ENCODE measurements around the gene GRK2. TPM values are rescaled to one million over a fixed set of nuclear protein-coding genes. Genes with fewer than 3 reads are reported as not detected.

GRK2 gene
- total and polyA plus RNA-seq, 2 of the 13 experiments (the other 11 are each of a cell fraction or from before 2014, with no cell fraction given), result 31.3 to 42.4 TPM

- TF ChIP-seq SETDB1 (CRISPR knock-in tag; IDR thresholded peaks at IDR 0.05; ENCODE audit: borderline replicate concordance), result 0 out of 2 replicates have a peak, but pooled peaks have one; percentile 42
- no peak for TF ChIP-seq ATRX (CRISPR knock-in tag; IDR thresholded peaks at IDR 0.05; ENCODE audit: borderline replicate concordance)
- TF ChIP-seq EZH2 (conservative IDR thresholded peaks at IDR 0.05; ENCODE audit: low read depth, low read length), result no peak
- TF ChIP-seq, protein P1, sequence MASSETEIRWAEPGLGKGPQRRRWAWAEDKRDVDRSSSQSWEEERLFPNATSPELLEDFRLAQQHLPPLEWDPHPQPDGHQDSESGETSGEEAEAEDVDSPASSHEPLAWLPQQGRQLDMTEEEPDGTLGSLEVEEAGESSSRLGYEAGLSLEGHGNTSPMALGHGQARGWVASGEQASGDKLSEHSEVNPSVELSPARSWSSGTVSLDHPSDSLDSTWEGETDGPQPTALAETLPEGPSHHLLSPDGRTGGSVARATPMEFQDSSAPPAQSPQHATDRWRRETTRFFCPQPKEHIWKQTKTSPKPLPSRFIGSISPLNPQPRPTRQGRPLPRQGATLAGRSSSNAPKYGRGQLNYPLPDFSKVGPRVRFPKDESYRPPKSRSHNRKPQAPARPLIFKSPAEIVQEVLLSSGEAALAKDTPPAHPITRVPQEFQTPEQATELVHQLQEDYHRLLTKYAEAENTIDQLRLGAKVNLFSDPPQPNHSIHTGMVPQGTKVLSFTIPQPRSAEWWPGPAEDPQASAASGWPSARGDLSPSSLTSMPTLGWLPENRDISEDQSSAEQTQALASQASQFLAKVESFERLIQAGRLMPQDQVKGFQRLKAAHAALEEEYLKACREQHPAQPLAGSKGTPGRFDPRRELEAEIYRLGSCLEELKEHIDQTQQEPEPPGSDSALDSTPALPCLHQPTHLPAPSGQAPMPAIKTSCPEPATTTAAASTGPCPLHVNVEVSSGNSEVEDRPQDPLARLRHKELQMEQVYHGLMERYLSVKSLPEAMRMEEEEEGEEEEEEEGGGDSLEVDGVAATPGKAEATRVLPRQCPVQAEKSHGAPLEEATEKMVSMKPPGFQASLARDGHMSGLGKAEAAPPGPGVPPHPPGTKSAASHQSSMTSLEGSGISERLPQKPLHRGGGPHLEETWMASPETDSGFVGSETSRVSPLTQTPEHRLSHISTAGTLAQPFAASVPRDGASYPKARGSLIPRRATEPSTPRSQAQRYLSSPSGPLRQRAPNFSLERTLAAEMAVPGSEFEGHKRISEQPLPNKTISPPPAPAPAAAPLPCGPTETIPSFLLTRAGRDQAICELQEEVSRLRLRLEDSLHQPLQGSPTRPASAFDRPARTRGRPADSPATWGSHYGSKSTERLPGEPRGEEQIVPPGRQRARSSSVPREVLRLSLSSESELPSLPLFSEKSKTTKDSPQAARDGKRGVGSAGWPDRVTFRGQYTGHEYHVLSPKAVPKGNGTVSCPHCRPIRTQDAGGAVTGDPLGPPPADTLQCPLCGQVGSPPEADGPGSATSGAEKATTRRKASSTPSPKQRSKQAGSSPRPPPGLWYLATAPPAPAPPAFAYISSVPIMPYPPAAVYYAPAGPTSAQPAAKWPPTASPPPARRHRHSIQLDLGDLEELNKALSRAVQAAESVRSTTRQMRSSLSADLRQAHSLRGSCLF (CRISPR knock-in tag; IDR thresholded peaks at IDR 0.05; ENCODE audit: borderline replicate concordance), result no peak
- no peak for TF ChIP-seq ZBTB43 (CRISPR knock-in tag; conservative IDR thresholded peaks at IDR 0.05)
- TF ChIP-seq REPIN1 (CRISPR knock-in tag; IDR thresholded peaks at IDR 0.05; ENCODE audit: borderline replicate concordance, low read depth), result no peak
- TF ChIP-seq, protein P2, sequence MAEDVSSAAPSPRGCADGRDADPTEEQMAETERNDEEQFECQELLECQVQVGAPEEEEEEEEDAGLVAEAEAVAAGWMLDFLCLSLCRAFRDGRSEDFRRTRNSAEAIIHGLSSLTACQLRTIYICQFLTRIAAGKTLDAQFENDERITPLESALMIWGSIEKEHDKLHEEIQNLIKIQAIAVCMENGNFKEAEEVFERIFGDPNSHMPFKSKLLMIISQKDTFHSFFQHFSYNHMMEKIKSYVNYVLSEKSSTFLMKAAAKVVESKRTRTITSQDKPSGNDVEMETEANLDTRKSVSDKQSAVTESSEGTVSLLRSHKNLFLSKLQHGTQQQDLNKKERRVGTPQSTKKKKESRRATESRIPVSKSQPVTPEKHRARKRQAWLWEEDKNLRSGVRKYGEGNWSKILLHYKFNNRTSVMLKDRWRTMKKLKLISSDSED (CRISPR knock-in tag; IDR thresholded peaks at IDR 0.05), result no peak
- no peak for TF ChIP-seq SMAD9 (CRISPR knock-in tag; IDR thresholded peaks at IDR 0.05)
- no peak for TF ChIP-seq TBL1XR1 (IDR thresholded peaks at IDR 0.05; ENCODE audit: borderline replicate concordance, low read length, partially characterized antibody)
- TF ChIP-seq RBM39 (IDR thresholded peaks at IDR 0.05; ENCODE audit: low read depth, low read length, poor library complexity, severe bottlenecking), result peak; percentile 33
- TF ChIP-seq, protein P3, sequence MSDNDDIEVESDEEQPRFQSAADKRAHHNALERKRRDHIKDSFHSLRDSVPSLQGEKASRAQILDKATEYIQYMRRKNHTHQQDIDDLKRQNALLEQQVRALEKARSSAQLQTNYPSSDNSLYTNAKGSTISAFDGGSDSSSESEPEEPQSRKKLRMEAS (IDR thresholded peaks at IDR 0.05), result 0 out of 2 replicates have a peak, but pooled peaks have one; percentile 9
- TF ChIP-seq TFAP4 (IDR thresholded peaks at IDR 0.05; ENCODE audit: borderline replicate concordance, low read depth), result peak; percentile 35; the same call in 1 of the 2 replicates
- 0 out of 2 replicates have a peak, but pooled peaks have one; percentile 9 for TF ChIP-seq IKZF5 (CRISPR knock-in tag; IDR thresholded peaks at IDR 0.05)
- no peak for TF ChIP-seq FUBP1 (CRISPR knock-in tag; IDR thresholded peaks at IDR 0.05; ENCODE audit: borderline replicate concordance)
- 0 out of 2 replicates have a peak, but pooled peaks have one; percentile 27 for TF ChIP-seq ZNF605 (CRISPR knock-in tag; IDR thresholded peaks at IDR 0.05)
Observed at GRCh38 chr11:67261946-67262681, 4.2 kb upstream of the GRK2 start (continued).

Data from HepG2 (cell line).